Breast epithelium (tissue), 3 donors: ENCODE measurements around the gene UGT1A8.

ENCODE experiments used
- POLR2A ChIP-seq: fragments of 450-650 bp; IDR thresholded peaks from one replicate; pipeline ENCODE4 v1.6.1; 2016; ENCODE audit warnings: antibody characterized with exemption, mild to moderate bottlenecking, moderate library complexity
- POLR2AphosphoS5 ChIP-seq, 3 donors: sonication (generic); formaldehyde crosslinking; IDR thresholded peaks; one replicate each; pipeline ENCODE4 v1.6.1; 2017; ENCODE audit warnings: antibody characterized with exemption in 3 of 3
- TF ChIP-seq, protein P1 (sequence below), 3 donors: fragments of 450-650 bp; IDR thresholded peaks; one replicate each; pipeline ENCODE4 v1.5.1; 2016 to 2017; ENCODE audit warnings: antibody characterized with exemption in 3 of 3, mild to moderate bottlenecking in 3 of 3, moderate library complexity in 3 of 3

DNA sequence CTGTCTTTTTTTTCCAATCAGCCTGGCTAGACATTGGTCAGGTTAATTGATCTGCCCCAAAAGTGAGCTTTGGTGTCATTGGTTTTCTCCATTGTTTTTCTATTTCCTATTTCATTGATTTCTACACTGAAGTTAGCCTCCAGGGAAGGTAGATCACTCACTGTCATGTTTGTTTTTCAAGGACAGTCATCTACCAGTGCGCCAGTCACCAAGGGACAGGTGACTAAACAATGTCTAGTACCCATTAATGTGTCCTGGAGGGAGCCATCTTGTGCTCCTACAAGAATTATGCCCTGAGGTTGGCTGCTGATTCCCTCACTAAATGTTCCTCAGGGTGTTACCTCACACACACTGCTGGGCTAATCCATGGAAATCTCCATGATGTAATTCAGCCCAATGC is 33.2 kb upstream of the UGT1A8 start:
- TF ChIP-seq, protein P1, sequence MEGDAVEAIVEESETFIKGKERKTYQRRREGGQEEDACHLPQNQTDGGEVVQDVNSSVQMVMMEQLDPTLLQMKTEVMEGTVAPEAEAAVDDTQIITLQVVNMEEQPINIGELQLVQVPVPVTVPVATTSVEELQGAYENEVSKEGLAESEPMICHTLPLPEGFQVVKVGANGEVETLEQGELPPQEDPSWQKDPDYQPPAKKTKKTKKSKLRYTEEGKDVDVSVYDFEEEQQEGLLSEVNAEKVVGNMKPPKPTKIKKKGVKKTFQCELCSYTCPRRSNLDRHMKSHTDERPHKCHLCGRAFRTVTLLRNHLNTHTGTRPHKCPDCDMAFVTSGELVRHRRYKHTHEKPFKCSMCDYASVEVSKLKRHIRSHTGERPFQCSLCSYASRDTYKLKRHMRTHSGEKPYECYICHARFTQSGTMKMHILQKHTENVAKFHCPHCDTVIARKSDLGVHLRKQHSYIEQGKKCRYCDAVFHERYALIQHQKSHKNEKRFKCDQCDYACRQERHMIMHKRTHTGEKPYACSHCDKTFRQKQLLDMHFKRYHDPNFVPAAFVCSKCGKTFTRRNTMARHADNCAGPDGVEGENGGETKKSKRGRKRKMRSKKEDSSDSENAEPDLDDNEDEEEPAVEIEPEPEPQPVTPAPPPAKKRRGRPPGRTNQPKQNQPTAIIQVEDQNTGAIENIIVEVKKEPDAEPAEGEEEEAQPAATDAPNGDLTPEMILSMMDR (IDR thresholded peaks at IDR 0.05) = no peak
- no peak for TF ChIP-seq POLR2A
- no peak for TF ChIP-seq POLR2AphosphoS5 (IDR thresholded peaks at IDR 0.05)
